NCI-H345 treated with DMSO at 0.1 percent for 48 hours (cell line): ENCODE measurements around the gene HADH.
"Not testable (repeated sequence)": the region's sequence is repeated elsewhere in the genome, so short reads cannot be mapped to it uniquely, and the experiment has no call there.

Experiments
- DNase-seq: peaks from one replicate; lab custom pipeline; 2025; ENCODE audit not compliant: unreplicated experiment; lab: John Stamatoyannopoulos, UW

The HADH gene

DNA sequence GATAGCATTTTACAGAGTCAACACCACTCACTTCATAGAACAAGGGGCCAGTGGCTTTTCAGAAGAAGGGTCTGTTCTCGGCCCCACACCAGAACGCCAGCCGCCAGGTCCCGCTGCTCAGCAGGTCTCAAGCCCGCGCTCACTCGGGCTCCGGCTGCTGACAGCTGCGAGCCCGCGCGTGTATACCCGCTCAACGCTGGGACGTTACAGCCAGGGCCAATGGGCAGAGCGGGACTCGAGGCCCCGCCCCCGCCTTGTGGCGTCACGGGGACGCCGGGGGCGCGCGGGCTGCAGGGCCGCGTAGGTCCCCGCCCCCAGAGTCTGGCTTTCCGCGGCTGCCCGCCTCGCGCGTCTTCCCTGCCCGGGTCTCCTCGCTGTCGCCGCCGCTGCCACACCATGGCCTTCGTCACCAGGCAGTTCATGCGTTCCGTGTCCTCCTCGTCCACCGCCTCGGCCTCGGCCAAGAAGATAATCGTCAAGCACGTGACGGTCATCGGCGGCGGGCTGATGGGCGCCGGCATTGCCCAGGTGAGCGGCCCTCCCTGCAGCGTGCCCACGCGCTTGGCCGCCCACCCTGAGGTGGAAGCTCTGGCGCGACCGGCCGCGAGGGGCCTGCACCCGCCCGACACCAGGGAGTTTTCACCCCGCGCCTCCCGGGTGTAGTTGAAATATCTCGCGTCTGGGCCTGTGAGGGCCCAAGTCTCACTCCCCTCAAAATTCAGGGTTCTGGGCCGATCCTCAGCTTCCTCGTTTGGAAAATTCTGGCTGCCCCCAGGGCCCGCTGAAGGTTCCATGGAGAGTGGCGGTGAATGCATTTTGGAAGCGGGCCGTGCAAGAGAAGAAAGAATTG, at the start of gene HADH:
HADH (plus strand) TSS at position 353 of the 850 bp plus-strand sequence; CDS start at position 397, 44 bp downstream.
- peak; percentile 66 for DNase-seq

GRCh38 chr4:107945809-107946208, 43.9 kb upstream of the HADH start:
- no peak for DNase-seq

DNA sequence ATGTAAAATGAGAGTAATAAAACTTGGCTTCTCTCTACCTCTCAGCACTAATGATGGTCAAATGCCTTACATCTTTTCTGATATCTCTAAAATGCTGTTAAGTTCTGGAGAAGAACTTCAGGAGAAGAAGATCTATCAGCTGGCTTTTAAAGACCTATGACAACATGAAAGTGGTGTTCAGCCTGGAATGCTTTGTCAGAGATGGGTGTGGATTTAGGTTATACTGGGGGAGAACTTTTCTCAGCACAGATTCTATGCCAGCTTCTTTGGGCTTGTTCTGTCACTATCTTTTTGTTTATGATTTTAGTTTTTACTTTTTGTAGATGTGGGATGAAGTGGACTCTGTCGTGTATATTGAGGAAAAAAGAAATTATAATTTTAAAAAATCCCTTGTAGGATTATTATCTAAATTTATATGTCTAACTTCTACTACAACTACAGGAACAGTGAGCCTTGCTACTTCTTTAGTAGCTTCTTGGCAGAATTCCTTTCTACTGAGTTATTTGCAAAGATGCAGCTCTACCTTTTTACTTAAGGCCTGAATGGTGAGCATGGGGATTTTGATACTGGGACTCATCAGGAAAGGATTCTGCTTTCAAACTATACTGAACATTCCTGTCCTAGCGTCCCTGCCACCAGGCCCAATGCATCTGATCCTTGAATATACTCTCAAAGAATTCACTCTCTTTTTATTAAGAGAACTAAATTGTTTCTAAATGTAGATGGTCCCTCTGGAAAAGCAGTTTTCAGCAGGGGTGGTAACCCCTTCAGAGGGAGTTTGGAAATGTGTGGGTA, 38.7 kb upstream of the HADH start:
- no peak for DNase-seq

DNA sequence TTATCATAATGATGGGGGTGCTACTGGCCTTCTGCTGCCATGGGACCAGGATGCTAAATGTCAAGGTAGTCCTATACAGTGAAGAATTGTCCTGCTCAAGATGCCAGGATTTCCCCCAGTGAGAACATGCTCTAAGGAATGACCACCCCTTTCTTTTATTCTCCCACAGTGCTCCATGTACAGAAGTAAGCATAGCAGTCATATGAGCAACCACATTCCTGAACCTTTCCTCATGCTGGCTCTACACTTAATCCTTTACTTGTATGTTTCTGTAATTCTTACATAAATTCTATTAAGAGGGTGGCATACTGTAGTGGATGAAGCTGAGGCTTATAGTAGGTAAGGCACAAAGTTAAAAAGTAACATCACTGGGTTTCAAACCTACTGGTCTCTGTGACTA, 38.1 kb upstream of the HADH start:
- no peak for DNase-seq

GRCh38 chr4:107956011-107956410, 33.7 kb upstream of the HADH start:
- DNase-seq: no peak

DNA sequence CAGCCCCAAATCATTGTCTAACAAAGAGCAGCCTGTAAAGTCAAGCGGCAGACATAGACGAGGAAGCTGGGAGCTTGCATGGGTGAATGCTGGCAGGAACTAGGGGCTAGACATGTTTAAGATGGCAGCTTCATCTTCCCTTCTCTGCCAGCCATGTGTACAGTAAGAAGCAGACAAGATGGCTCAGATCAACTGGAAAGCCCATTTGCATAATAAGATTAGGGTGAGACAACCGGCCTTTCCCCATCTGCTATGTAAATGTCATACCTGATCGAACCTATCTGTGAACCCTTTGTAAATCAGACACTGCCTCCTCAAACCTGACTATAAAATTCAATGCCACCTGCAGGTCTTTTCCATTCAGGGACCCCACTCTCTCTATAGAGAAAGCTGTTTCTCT, 22.8 kb upstream of the HADH start:
- DNase-seq: no peak

- not testable (repeated sequence) for DNase-seq
These were observed 22.2 kb upstream of the HADH start for GRCh38 chr4:107967519-107967918.

DNA sequence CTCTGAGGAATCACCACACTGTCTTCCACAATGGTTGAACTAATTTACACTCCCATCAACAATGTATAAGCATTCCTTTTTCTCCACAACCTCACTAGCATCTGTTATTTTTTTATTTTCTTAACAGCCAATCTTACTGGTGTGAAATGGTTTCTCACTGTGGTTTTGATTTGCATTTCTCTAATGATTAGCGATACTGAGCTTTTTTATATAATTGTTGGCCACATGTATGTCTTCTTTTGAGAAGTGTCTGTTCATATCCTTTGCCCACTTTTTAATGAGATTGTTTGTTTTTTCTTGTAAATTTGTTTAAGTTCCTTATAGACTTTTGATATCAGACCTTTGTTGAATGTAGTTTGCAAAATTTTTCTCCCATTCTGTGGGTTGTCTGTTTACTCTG, 21.8 kb upstream of the HADH start:
- DNase-seq: not testable (repeated sequence)

DNA sequence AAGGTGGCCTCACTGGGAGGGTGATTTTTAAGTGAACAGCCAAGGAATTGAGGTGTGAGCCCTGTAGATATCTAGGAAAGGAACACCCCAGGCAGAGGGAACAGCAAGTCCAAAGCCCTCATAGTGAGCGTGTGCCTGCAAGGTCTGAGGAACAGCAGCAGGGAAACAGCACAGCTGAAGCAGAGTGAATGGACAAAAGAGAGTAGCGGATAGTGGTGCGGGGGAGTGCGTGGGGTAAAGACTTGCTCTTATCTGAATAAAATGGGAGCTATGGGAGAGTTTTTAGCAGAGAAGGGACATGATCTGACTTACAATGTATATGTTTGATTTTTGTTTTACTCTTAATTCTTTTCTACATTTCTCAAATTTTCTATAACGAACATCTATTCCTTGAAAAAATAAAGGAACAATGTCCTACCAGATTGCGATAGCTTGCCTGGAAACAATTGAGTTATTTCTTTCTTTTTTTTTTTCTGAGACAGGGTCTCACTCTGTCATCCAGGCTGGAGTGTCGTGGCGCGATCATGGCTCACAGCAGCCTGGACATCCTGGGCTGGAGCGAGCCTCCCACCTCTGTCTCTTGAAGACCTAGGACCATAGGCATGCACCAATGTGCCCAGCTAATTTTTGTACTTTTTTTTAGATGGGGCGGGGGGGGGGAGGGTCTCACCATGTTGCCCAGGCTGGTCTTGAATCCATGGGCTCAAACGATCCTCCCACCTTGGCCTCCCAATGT, 19.5 kb upstream of the HADH start:
- no peak for DNase-seq

- no peak for DNase-seq
These were observed 17.1 kb upstream of the HADH start for GRCh38 chr4:107972605-107973004.

GRCh38 chr4:107974523-107974922, 15.2 kb upstream of the HADH start:
- DNase-seq: no peak

- DNase-seq: no peak
These were observed 12.2 kb upstream of the HADH start for GRCh38 chr4:107977482-107977881.

DNA sequence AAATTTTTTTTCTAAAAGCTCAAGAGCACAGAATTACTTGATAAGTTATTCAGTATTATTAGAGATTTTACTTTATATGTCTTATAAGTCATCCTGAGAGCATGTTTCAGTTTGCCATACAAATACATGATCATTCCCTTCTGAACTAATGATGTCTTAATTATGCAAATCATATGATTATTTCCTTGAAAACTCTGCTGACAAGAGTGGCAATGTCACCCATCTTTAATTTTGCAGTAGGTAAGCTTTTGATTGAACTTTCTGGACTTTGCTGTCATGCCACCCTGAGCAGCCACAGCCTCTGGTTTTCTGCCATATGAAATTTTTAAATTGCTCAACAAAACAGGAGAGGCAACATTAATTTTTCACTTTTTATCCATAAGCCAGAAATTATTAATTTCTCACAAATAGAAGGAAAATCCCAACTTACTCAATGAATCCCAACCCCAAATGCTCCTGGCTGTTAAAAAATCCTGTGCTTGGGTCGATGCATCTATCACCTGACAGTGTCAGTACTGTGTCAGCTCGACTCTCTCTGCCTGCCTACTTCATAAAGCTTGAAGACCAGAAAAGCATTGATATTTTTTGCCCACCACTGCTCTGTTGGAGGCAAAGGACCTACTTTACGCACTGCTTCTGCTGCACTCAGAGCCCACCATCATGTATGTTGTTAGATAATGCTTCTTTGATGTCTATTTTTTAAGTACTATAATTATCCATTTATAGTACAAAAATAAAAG, 11.6 kb upstream of the HADH start:
- DNase-seq: no peak

- DNase-seq: peak; percentile 31
These were observed 10.8 kb upstream of the HADH start for GRCh38 chr4:107978716-107979451.

DNA sequence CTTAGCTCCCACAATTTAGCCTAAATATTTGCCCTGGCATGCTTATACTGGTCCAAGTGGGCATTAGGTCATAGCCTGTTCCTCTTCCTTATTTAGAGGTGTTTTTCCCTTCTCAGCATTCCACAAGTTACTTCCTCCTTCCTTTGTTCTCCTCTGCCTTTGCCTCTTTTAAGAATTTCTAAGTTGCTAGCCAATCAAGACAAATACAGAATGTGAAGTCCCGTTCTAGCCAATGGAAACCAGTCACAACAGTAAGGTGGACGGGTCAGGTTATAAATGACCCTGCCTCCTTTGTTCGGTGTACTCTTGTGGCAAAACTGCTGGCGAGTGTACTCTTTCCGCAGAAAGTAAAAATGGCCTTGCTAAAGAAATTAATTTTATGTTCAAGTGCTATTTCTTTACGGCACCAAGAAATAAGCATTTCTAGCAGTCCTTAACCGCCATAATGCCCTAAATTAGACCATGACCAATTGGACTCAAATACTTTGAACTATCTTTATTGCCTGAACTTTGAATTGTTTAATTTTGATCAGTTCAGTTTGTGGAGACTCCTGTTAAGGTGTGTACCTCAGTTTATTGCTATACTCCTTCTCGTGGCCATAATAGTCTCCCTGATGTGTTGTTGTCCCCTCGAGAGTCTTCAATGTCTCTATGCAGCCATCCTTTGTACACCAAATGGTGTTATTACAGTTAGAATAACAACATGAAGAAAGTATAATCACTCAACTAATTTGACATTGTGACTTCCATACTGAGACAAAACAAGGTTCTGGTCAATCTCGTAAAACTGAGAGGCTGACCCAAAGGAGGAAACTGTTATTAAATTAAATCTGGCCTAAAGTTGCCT, 1.6 kb upstream of the HADH start:
- no peak for DNase-seq

DNA sequence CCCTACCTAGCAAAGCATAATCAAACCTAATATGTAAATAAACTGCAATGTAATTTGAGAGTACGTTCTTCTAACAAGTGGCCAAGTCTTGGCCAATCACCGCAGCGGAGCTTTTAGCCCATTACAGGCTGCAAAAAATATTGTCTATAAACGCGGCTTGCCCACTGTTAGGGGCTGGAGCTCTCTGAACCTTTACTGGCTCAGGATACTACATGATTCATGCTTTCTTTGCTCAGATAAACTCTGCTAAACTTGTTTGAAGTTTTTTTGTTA, 990 bp upstream of the HADH start:
- DNase-seq: no peak

DNA sequence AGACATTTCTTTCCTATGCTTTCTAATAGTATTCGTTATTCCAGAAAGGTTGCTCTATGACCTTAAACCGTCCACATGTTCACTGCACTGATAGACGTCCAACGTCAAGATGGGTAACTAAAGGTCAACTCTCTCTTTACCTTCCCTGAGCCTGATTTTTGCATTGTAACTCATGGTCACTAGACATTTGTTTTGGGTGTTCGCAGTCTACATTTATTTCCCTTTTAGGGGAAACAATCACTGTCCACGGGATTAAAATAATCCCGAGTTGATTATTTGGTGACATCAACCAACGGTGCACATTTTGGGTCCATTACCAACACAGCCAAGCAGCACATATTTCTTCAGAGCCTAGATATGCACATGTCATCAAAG, 540 bp upstream of the HADH start:
- no peak for DNase-seq

GRCh38 chr4:107991945-107992630, 2.4 kb downstream of the HADH start:
- DNase-seq: no peak

- no peak for DNase-seq
These were observed 4.3 kb downstream of the HADH start for GRCh38 chr4:107993969-107994368.
